ENCODE results near the gene EIF2S3.
A peak's percentile ranks its signal among the peaks of the same experiment; 100 is the strongest.
"Not testable (repeated sequence)": the region's sequence is repeated elsewhere in the genome, so short reads cannot be mapped to it uniquely, and the experiment has no call there.

EIF2S3 gene

GRCh38 chrX:24050522-24051318, 4.0 kb upstream of the EIF2S3 start:
- not testable (repeated sequence) for DNase-seq (ENCODE audit: low spot score)

GRCh38 chrX:24055043-24055356, 244 bp downstream of the EIF2S3 start:
- no peak for DNase-seq (ENCODE audit: low spot score)

GRCh38 chrX:24063488-24063887, 8.7 kb downstream of the EIF2S3 start:
- DNase-seq (ENCODE audit: low spot score) = no peak

- DNase-seq (ENCODE audit: low spot score) = no peak
Observed at GRCh38 chrX:24069877-24070276, 15.1 kb downstream of the EIF2S3 start.

GRCh38 chrX:24079411-24079810, 24.7 kb downstream of the EIF2S3 start:
- no peak for DNase-seq (ENCODE audit: low spot score)

- DNase-seq (ENCODE audit: low spot score) = not testable (repeated sequence)
Observed at GRCh38 chrX:24080245-24080644, 25.5 kb downstream of the EIF2S3 start.

- DNase-seq (ENCODE audit: low spot score) = no peak
Observed at GRCh38 chrX:24080704-24081103, 25.9 kb downstream of the EIF2S3 start.

- DNase-seq (ENCODE audit: low spot score) = peak; percentile 58
Observed at GRCh38 chrX:24081661-24082154, 27.0 kb downstream of the EIF2S3 start.

- no peak for DNase-seq (ENCODE audit: low spot score)
Observed at GRCh38 chrX:24082447-24082846, 27.7 kb downstream of the EIF2S3 start.

GRCh38 chrX:24085101-24085500, 30.3 kb downstream of the EIF2S3 start:
- DNase-seq (ENCODE audit: low spot score) = no peak

- no peak for DNase-seq (ENCODE audit: low spot score)
Observed at GRCh38 chrX:24090300-24091200, 35.8 kb downstream of the EIF2S3 start.

GRCh38 chrX:24093746-24094145, 39.0 kb downstream of the EIF2S3 start:
- no peak for DNase-seq (ENCODE audit: low spot score)

GRCh38 chrX:24097741-24098260, 43.0 kb downstream of the EIF2S3 start:
- no peak for DNase-seq (ENCODE audit: low spot score)

GRCh38 chrX:24098932-24099331, 44.2 kb downstream of the EIF2S3 start:
- no peak for DNase-seq (ENCODE audit: low spot score)

- DNase-seq (ENCODE audit: low spot score) = no peak
Observed at GRCh38 chrX:24099394-24099793, 44.6 kb downstream of the EIF2S3 start.

- no peak for DNase-seq (ENCODE audit: low spot score)
Observed at GRCh38 chrX:24100713-24101112, 46.0 kb downstream of the EIF2S3 start.

GRCh38 chrX:24110069-24110468, 55.3 kb downstream of the EIF2S3 start:
- DNase-seq (ENCODE audit: low spot score) = no peak

- DNase-seq (ENCODE audit: low spot score) = no peak
Observed at GRCh38 chrX:24113181-24113580, 58.4 kb downstream of the EIF2S3 start.

- DNase-seq (ENCODE audit: low spot score) = no peak
Observed at GRCh38 chrX:24117258-24117657, 62.5 kb downstream of the EIF2S3 start.

- no peak for DNase-seq (ENCODE audit: low spot score)
Observed at GRCh38 chrX:24124244-24124799, 69.6 kb downstream of the EIF2S3 start.

GRCh38 chrX:24125028-24125612, 70.4 kb downstream of the EIF2S3 start:
- DNase-seq (ENCODE audit: low spot score) = no peak

All from SW480 (cell line).